K562 (cell line): Measurements from ENCODE around the gene CTAGE9. TPM values are rescaled to one million over a fixed set of nuclear protein-coding genes. Genes with fewer than 3 reads are reported as not detected.
"Not testable (repeated sequence)": the region's sequence is repeated elsewhere in the genome, so short reads cannot be mapped to it uniquely, and the experiment has no call there.

Experiments
- ATAC-seq: fragments of 200-7000 bp; cut with Tn5 transposase; 3 replicates; pipeline ENCODE4 v1.9.1; 2020; ENCODE audit warnings: moderate library complexity
- Bru-seq: library from RNA; stranded (reverse); fragments of 400-500 nt; gene quantifications from one replicate; lab custom pipeline; 2021; lab: Mats Ljungman, UMichigan
- BruChase-seq, 2 experiments: library from RNA; stranded (reverse); fragments of 400-500 nt; gene quantifications; one replicate each; lab custom pipeline; 2021; lab: Mats Ljungman, UMichigan
- BruUV-seq: library from RNA; stranded (reverse); fragments of 400-500 nt; replicated peaks from 2 replicates; lab custom pipeline; 2021; lab: Mats Ljungman, UMichigan
- CTCF ChIA-PET: fragments of 300-600 bp; formaldehyde crosslinking; extraction: SDS; loops from one replicate; lab custom pipeline; 2021; ENCODE audit warnings: low intra/inter-chr PET ratio; lab: Yijun Ruan, JAX
- POLR2A ChIA-PET: fragments of 300-600, 350-650 bp; sonication (Branson Sonifier 250); formaldehyde crosslinking; extraction: SDS; loops from one replicate; lab custom pipeline; 2021; ENCODE audit warnings: antibody characterized with exemption, inconsistent platforms; lab: Yijun Ruan, JAX
- DNase-seq, 4 experiments: peaks; one replicate each; pipeline versions ENCODE4 v3.0.0 to v3.0.0-alpha.2; 2011 to 2018; ENCODE audit warnings: low spot score in 3 of 4, mixed read lengths in 3 of 4; ENCODE audit errors: extremely low read depth in 1 of 4
- FAIRE-seq: peaks from 2 replicates; lab custom pipeline; 2011; peaks lifted over from hg19 to GRCh38; lab: Jason Lieb, UNC
- H2AFZ ChIP-seq: 2 replicates; pipeline ENCODE4 v1.6.0; 2011; ENCODE audit warnings: low read depth, low read length, control low read depth, inconsistent platforms
- H3K27ac ChIP-seq: fragments of 200-600 bp; 3 replicates; pipeline ENCODE4 v1.8.0; 2011; ENCODE audit warnings: low read depth, mild to moderate bottlenecking, control low read depth, inconsistent platforms, low read length, moderate library complexity, mixed read lengths; ENCODE audit errors: extremely low read depth
- H3K27me3 ChIP-seq, 2 experiments: fragments of 300-600 bp in 1 of 2; 2 replicates in 1 of 2; 3 replicates in 1 of 2; pipeline versions ENCODE4 v1.6.0 to v1.8.0; 2011; ENCODE audit warnings: inconsistent platforms in 2 of 2, low read length in 2 of 2, mild to moderate bottlenecking in 1 of 2, mixed read lengths in 1 of 2, moderate library complexity in 1 of 2; ENCODE audit not compliant: control insufficient read depth in 2 of 2, insufficient read depth in 2 of 2
- H3K36me3 ChIP-seq: fragments of 300-600 bp; 3 replicates; pipeline ENCODE4 v1.8.0; 2011; ENCODE audit warnings: mild to moderate bottlenecking, low read length, inconsistent platforms; ENCODE audit not compliant: control insufficient read depth, insufficient read depth
- H3K4me1 ChIP-seq, 2 experiments: fragments of 200-600 bp in 1 of 2; replicated peaks in 1 of 2; 2 replicates in 1 of 2; 3 replicates in 1 of 2; pipeline versions ENCODE4 v1.5.1 to v1.8.0; 2011; ENCODE audit warnings: inconsistent platforms in 2 of 2, low read length in 2 of 2, mild to moderate bottlenecking in 1 of 2, mixed read lengths in 1 of 2, moderate library complexity in 1 of 2; ENCODE audit not compliant: control insufficient read depth in 2 of 2, insufficient read depth in 2 of 2
- H3K4me2 ChIP-seq: 2 replicates; pipeline ENCODE4 v1.6.1; 2011; ENCODE audit warnings: low read length, control low read depth, inconsistent platforms, mixed read lengths; ENCODE audit not compliant: insufficient read depth
- H3K4me3 ChIP-seq: fragments of 200-600 bp; sonication (generic), shearing (Covaris generic); 2 replicates; pipeline ENCODE4 v1.5.1; 2016; ENCODE audit warnings: control low read depth, inconsistent platforms
- H3K79me2 ChIP-seq: fragments of 200-600 bp; 3 replicates; pipeline ENCODE4 v1.8.0; 2011; ENCODE audit warnings: low read length, inconsistent platforms; ENCODE audit not compliant: control insufficient read depth, insufficient read depth
- H3K9ac ChIP-seq, 2 experiments: 2 replicates each; pipeline versions ENCODE4 v1.6.0 to v1.6.1; 2011; ENCODE audit warnings: low read depth in 2 of 2, low read length in 2 of 2, control low read depth in 1 of 2, inconsistent platforms in 1 of 2, mild to moderate bottlenecking in 1 of 2, mixed read lengths in 1 of 2; ENCODE audit not compliant: insufficient read depth in 1 of 2
- H3K9me1 ChIP-seq: one replicate; pipeline ENCODE4 v1.6.0; 2011; ENCODE audit warnings: inconsistent platforms, mild to moderate bottlenecking, low read length, moderate library complexity; ENCODE audit not compliant: control insufficient read depth, insufficient read depth
- H3K9me3 ChIP-seq: replicated peaks from 2 replicates; pipeline ENCODE4 v1.5.1; 2011; ENCODE audit warnings: low read depth, low read length, inconsistent platforms; ENCODE audit not compliant: control insufficient read depth, insufficient read depth
- H4K20me1 ChIP-seq: replicated peaks from 2 replicates; pipeline ENCODE4 v1.6.1; 2011; ENCODE audit warnings: low read length, inconsistent platforms, mixed read lengths; ENCODE audit not compliant: control insufficient read depth, insufficient read depth
- MNT ChIP-seq, 2 experiments: fragments of 450-650 bp; conservative IDR thresholded peaks; 2 replicates each; pipeline ENCODE4 v1.6.1; 2017; ENCODE audit warnings: mild to moderate bottlenecking in 2 of 2, moderate library complexity in 2 of 2
- NR0B1 ChIP-seq: fragments of 450-650 bp; IDR thresholded peaks from one replicate; pipeline ENCODE4 v1.6.1; 2018; ENCODE audit warnings: mild to moderate bottlenecking, moderate library complexity; ENCODE audit not compliant: partially characterized antibody
- PCBP1 ChIP-seq: fragments of 200-400 bp; formaldehyde crosslinking; IDR thresholded peaks from 2 replicates; pipeline ENCODE4 v1.6.1; 2018; ENCODE audit warnings: mild to moderate bottlenecking, low read depth, low read length; ENCODE audit not compliant: poor library complexity, severe bottlenecking
- ZNF124 ChIP-seq: sonication (generic); formaldehyde crosslinking; IDR thresholded peaks from 2 replicates; pipeline ENCODE4 v1.8.1; 2022; ENCODE audit warnings: missing genetic modification reagents
- ZNF175 ChIP-seq: fragments of 200-800 bp; sonication (Bioruptor generic); IDR thresholded peaks from 2 replicates; pipeline ENCODE4 v1.6.1; 2016; ENCODE audit warnings: low read depth, mild to moderate bottlenecking, missing genetic modification characterization, missing compliant biosample characterization
- ZNF583 ChIP-seq: fragments of 250-450 bp; sonication (Bioruptor Pico); IDR thresholded peaks from 2 replicates; pipeline ENCODE4 v1.4.0; 2020
- WGBS: fragments of 100-300 bp; shearing (Covaris generic); methylation state at CpG from one replicate; pipeline ENCODE4 v1.1.6; 2016; ENCODE audit warnings: low coverage, mixed read lengths; ENCODE audit not compliant: insufficient coverage; ENCODE audit errors: missing lambda C conversion rate; 5-methylcytosine and 5-hydroxymethylcytosine counted together
- in situ Hi-C: fragments of 300-500 bp; cut with MboI; formaldehyde crosslinking; loops from 4 replicates; pipeline ENCODE4 v1.15.0; 2018; ENCODE audit warnings: inconsistent platforms, mixed read lengths
- intact Hi-C: fragments of 100-400 bp; cut with micrococcal nuclease; formaldehyde crosslinking; loops from 2 replicates; pipeline ENCODE4 v1.14.2; 2022
- long read RNA-seq, 3 experiments: library from polyadenylated mRNA in 2 of 3; library from RNA in 1 of 3; unstranded in 2 of 3; stranded (forward) in 1 of 3; transcript quantifications; one replicate each; pipeline ENCODE4 v2.0.0, GENCODE V29; 2019 to 2022
- polyA minus RNA-seq, 3 experiments: library from RNA; depleted of rRNA, polyadenylated mRNA; stranded (reverse); fragments of >200 nt; gene quantifications; 2 replicates each; pipeline ENCODE4 v1.2.3, GENCODE V29; 2011
- polyA plus RNA-seq, 8 experiments: library from polyadenylated mRNA; depleted of rRNA in 4 of 8; stranded (reverse) in 5 of 8; unstranded in 3 of 8; fragments of >200 nt; fragmentation: Nextera tagmentation in 2 of 8; fragmentation: Illumina TruSeq in 1 of 8; extraction: Ambion mirVana in 2 of 8; extraction: Trizol in 1 of 8; gene quantifications; 2 replicates each; pipeline versions ENCODE4 v1.2.1 to v1.2.3, GENCODE V29; 2011 to 2014; ENCODE audit warnings: inconsistent platforms in 1 of 8, missing spikeins in 1 of 8
- total RNA-seq, 7 experiments: library from RNA; depleted of rRNA in 6 of 7; stranded (reverse); fragments of >200 nt in 6 of 7; fragmentation: Illumina TruSeq in 2 of 7; extraction: Trizol in 2 of 7; gene quantifications; 2 replicates each; pipeline versions ENCODE4 v1.2.1 to v1.2.3, GENCODE V29; 2011 to 2021; ENCODE audit warnings: low replicate concordance in 1 of 7
- TF ChIP-seq, protein P1 (sequence below), 2 experiments: fragments of 250-450 bp in 1 of 2; fragments of 450-650 bp in 1 of 2; sonication (Bioruptor Pico) in 1 of 2; IDR thresholded peaks; 2 replicates each; pipeline versions ENCODE4 v1.6.1 to v1.8.0; 2016 to 2021; ENCODE audit warnings: mild to moderate bottlenecking in 2 of 2, moderate library complexity in 2 of 2, missing compliant biosample characterization in 1 of 2, missing genetic modification characterization in 1 of 2

CTAGE9 gene
- total RNA-seq (2011; cell fraction: chromatin; rRNA removed; ENCODE audit: low replicate concordance): 0.18 TPM in 1 of 2 replicates, not detected in the other
- not detected in 2 replicates for total RNA-seq (2011; cell fraction: nucleolus; rRNA removed)
- not detected in 2 replicates for total RNA-seq (2011; cell fraction: nucleoplasm; rRNA removed)
- total RNA-seq (2014; rRNA removed): not detected in 2 replicates
- not detected in 2 replicates for total RNA-seq (2014; rRNA removed; fragmentation: Illumina TruSeq; extraction: Trizol)
- total RNA-seq (2015; rRNA removed; fragmentation: Illumina TruSeq; extraction: Trizol): not detected in 2 replicates
- not detected in 2 replicates for total RNA-seq (2021)
- polyA plus RNA-seq (2011; rRNA removed): not detected in 2 replicates
- not detected in 2 replicates for polyA plus RNA-seq (2011; cell fraction: cytosol; rRNA removed)
- not detected in 2 replicates for polyA plus RNA-seq (2011; cell fraction: nucleus; rRNA removed)
- 0.13 and 0.14 TPM in 2 replicates for polyA plus RNA-seq (2012)
- polyA plus RNA-seq (2014; fragmentation: Illumina TruSeq; extraction: Trizol): not detected in 2 replicates
- not detected for polyA plus RNA-seq (2014; fragmentation: Nextera tagmentation; extraction: Ambion mirVana)
- not detected in 2 replicates for polyA plus RNA-seq (2014; rRNA removed)
- polyA minus RNA-seq (2011; rRNA and poly(A)+ RNA removed): not detected in 2 replicates
- polyA minus RNA-seq (2011; cell fraction: cytosol; rRNA and poly(A)+ RNA removed): not detected in 2 replicates
- not detected in 2 replicates for polyA minus RNA-seq (2011; cell fraction: nucleus; rRNA and poly(A)+ RNA removed)
- Bru-seq, nascent RNA: not detected
- BruChase-seq, experiment 1, labeled RNA remaining after a 2-hour chase: not detected
- not detected for BruChase-seq, experiment 2, labeled RNA remaining after a 6-hour chase
- long read RNA-seq, experiment 1: 0 reads
- long read RNA-seq, experiment 2: 0 reads
- long read RNA-seq, experiment 3: 0 reads

DNA sequence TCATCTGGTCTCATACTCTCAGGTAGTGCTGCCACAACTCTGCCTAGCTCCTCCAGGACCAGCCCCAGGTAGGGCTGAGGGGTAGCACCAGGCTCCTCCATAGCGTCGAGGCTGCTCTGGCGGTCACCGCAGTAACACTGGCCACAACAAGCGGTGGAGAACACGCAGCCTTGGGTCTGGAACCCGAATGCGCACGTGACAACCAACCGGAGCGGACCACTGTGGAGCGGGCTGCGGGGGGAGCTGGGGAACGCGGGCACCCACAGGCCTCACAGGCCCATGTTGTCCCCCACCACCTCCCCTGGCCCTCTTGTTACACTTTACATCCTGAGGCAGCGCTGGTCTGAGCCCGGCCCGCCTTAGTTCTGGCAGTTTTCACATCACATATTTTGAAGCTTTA lies at the start of gene CTAGE9:
Gene CTAGE9, minus strand, starts transcription at position 101 of the 400 bp plus-strand sequence. Its CDS starts 0 bp downstream, at position 101.
- FAIRE-seq, H3K9ac ChIP-seq, H4K20me1 ChIP-seq, CTCF ChIA-PET, H3K4me1 ChIP-seq, H3K27ac ChIP-seq, H3K4me3 ChIP-seq, ATAC-seq, H3K27me3 ChIP-seq, in situ Hi-C loops, H3K36me3 ChIP-seq, intact Hi-C loops, BruUV-seq, H2AFZ ChIP-seq, H3K79me2 ChIP-seq, POLR2A ChIA-PET, H3K9me1 ChIP-seq, H3K4me2 ChIP-seq, DNase-seq, H3K9me3 ChIP-seq: not testable (repeated sequence)
- 47% methylated on average over 3 of the region's 18 CpGs for WGBS

GRCh38 chr6:131758920-131759319 lies 48.1 kb upstream of the CTAGE9 start:
- in situ Hi-C loops: no loop called here
- no peak for FAIRE-seq
- H3K36me3 ChIP-seq: no peaks in the 10 kb centered on the region
- TF ChIP-seq ZNF124 (CRISPR knock-in tag) (no peak), NR0B1 (no peak), MNT (conservative IDR thresholded peaks at IDR 0.05) (no peak), ZNF175 (CRISPR knock-in tag) (no peak), ZNF583 (CRISPR knock-in tag) (no peak), PCBP1 (no peak)
- TF ChIP-seq, protein P1, sequence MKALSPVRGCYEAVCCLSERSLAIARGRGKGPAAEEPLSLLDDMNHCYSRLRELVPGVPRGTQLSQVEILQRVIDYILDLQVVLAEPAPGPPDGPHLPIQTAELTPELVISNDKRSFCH (CRISPR knock-in tag; IDR thresholded peaks at IDR 0.05): no peak
- TF ChIP-seq, protein P1 (tag; IDR thresholded peaks at IDR 0.05): no peak

More at GRCh38 chr6:131758920-131759319, 48.1 kb upstream of the CTAGE9 start:
- H3K9me3 ChIP-seq: no peaks in the 10 kb centered on the region
- ChIA-PET CTCF (no interaction called here), POLR2A (interaction anchor here (0.7 kb wide), 1 partner anchor 730 kb away, joined by 3 read pairs; no protein-coding TSS in a partner anchor)
- DNase-seq: no peak
- no peak overlapping the region for H3K4me2 ChIP-seq
- no TSS peak for BruUV-seq
- H3K27ac ChIP-seq: no peak overlapping the region
- H2AFZ ChIP-seq: no peak overlapping the region
- no peak overlapping the region for H3K9ac ChIP-seq
- ATAC-seq: no peak
- 1% methylated on average over 4 of the region's 4 CpGs for WGBS
- no peaks in the 10 kb centered on the region for H4K20me1 ChIP-seq
- H3K79me2 ChIP-seq: no peaks in the 10 kb centered on the region
- H3K27me3 ChIP-seq: peaks cover 0 to 5% of the 10 kb centered on the region in 2 experiments; a peak in 3 of 5 replicates
- intact Hi-C loops: no loop called here
- H3K9me1 ChIP-seq: no peaks in the 10 kb centered on the region
- H3K4me1 ChIP-seq: no peaks in the 10 kb centered on the region; a peak in 1 of 5 replicates
- no peak overlapping the region for H3K4me3 ChIP-seq
